Suprapubic skin (tissue), 4 donors: ENCODE results near the gene TNFAIP8L1.

Source experiments
- EP300 ChIP-seq: sonication (generic); formaldehyde crosslinking; IDR thresholded peaks from one replicate; pipeline ENCODE4 v1.6.1; 2017; ENCODE audit warnings: antibody characterized with exemption
- POLR2A ChIP-seq, 2 donors: fragments of 450-650 bp; IDR thresholded peaks; one replicate each; pipeline ENCODE4 v1.6.1; 2017; ENCODE audit warnings: antibody characterized with exemption in 2 of 2, mild to moderate bottlenecking in 2 of 2, moderate library complexity in 2 of 2
- POLR2AphosphoS5 ChIP-seq, 3 donors: sonication (generic); formaldehyde crosslinking; IDR thresholded peaks; one replicate each; pipeline ENCODE4 v1.6.1; 2017; ENCODE audit warnings: antibody characterized with exemption in 3 of 3
- TF ChIP-seq, protein P1 (sequence below), 2 donors: fragments of 200-600 bp in 1 of 2; fragments of 450-650 bp in 1 of 2; sonication (generic) in 1 of 2; IDR thresholded peaks; one replicate each; pipeline ENCODE4 v1.5.1; 2016 to 2019; ENCODE audit warnings: antibody characterized with exemption in 2 of 2, mild to moderate bottlenecking in 1 of 2, moderate library complexity in 1 of 2

DNA sequence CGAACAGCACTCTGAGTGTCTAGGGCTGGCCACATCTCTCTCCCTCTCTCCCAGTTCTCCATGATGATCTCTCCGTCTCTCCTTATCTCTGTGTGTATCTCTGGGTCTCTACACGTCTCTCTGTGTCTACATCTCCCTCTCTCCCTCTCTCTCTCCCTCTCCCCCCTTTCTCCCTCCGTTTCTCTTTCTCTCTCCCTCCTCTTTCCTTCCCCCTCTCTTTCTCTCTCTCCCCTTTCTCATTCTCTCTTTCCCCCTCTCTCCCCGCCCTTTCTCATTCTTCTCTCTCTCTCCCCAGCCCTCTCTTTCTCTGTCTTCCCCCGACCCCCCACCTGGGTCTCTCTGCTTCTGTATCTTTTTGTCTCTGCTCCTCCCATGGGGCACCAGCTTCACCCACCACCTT is 21.3 kb upstream of the TNFAIP8L1 start:
- no peak for TF ChIP-seq POLR2A (IDR thresholded peaks at IDR 0.05)
- TF ChIP-seq, protein P1, sequence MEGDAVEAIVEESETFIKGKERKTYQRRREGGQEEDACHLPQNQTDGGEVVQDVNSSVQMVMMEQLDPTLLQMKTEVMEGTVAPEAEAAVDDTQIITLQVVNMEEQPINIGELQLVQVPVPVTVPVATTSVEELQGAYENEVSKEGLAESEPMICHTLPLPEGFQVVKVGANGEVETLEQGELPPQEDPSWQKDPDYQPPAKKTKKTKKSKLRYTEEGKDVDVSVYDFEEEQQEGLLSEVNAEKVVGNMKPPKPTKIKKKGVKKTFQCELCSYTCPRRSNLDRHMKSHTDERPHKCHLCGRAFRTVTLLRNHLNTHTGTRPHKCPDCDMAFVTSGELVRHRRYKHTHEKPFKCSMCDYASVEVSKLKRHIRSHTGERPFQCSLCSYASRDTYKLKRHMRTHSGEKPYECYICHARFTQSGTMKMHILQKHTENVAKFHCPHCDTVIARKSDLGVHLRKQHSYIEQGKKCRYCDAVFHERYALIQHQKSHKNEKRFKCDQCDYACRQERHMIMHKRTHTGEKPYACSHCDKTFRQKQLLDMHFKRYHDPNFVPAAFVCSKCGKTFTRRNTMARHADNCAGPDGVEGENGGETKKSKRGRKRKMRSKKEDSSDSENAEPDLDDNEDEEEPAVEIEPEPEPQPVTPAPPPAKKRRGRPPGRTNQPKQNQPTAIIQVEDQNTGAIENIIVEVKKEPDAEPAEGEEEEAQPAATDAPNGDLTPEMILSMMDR (IDR thresholded peaks at IDR 0.05) = no peak
- TF ChIP-seq EP300 = no peak
- no peak for TF ChIP-seq POLR2AphosphoS5 (IDR thresholded peaks at IDR 0.05)
